PC-9 (cell line): Measurements from ENCODE around the gene ZBTB18. TPM values are rescaled to one million over a fixed set of nuclear protein-coding genes. Genes with fewer than 3 reads are reported as not detected.

Source experiments
- BruUV-seq: library from RNA; stranded (reverse); fragments of 400-500 nt; replicated peaks from 2 replicates; lab custom pipeline; 2021; lab: Mats Ljungman, UMichigan
- CTCF ChIA-PET: fragments of 300-600 bp; sonication (Branson Sonifier 250); formaldehyde crosslinking; loops from one replicate; lab custom pipeline; 2022; ENCODE audit warnings: antibody characterized with exemption; lab: Charles Lee
- POLR2A ChIA-PET: fragments of 300-600 bp; sonication (Branson Sonifier 250); formaldehyde crosslinking; loops from one replicate; lab custom pipeline; 2022; ENCODE audit warnings: antibody characterized with exemption; ENCODE audit not compliant: unreplicated experiment; lab: Charles Lee
- DNase-seq, 2 experiments: peaks; one replicate each; pipeline versions ENCODE4 v3.0.0 to v3.0.0-alpha.2; 2015 to 2022; ENCODE audit warnings: mixed read lengths in 1 of 2
- H2AFZ ChIP-seq: fragments of 200-600 bp; sonication (generic); 2 replicates; pipeline ENCODE4 v1.8.1; 2017; ENCODE audit warnings: antibody characterized with exemption
- H3F3A ChIP-seq: fragments of 200-600 bp; sonication (generic); 2 replicates; pipeline ENCODE4 v1.8.1; 2017; ENCODE audit warnings: antibody characterized with exemption, mild to moderate bottlenecking, low read depth; ENCODE audit not compliant: insufficient read depth
- H3K27ac ChIP-seq: fragments of 200-600 bp; sonication (generic); 2 replicates; pipeline ENCODE4 v1.6.1; 2016; ENCODE audit warnings: mixed run types
- H3K27me3 ChIP-seq: fragments of 200-600 bp; sonication (generic); 2 replicates; pipeline ENCODE4 v1.6.1; 2016; ENCODE audit warnings: low read depth, mixed run types; ENCODE audit not compliant: insufficient read depth
- H3K36me3 ChIP-seq: fragments of 200-600 bp; sonication (generic); 2 replicates; pipeline ENCODE4 v1.6.1; 2016; ENCODE audit warnings: low read depth, mixed run types
- H3K4me1 ChIP-seq: fragments of 200-600 bp; sonication (generic); replicated peaks from 2 replicates; pipeline ENCODE4 v1.6.1; 2016; ENCODE audit warnings: mixed run types; ENCODE audit not compliant: insufficient read depth
- H3K4me2 ChIP-seq: fragments of 200-600 bp; sonication (generic); 2 replicates; pipeline ENCODE4 v1.6.1; 2017; ENCODE audit warnings: mixed run types
- H3K4me3 ChIP-seq: fragments of 200-600 bp; sonication (generic); 2 replicates; pipeline ENCODE4 v1.6.1; 2016; ENCODE audit warnings: mixed run types
- H3K79me2 ChIP-seq: fragments of 200-600 bp; sonication (generic); 2 replicates; pipeline ENCODE4 v1.6.1; 2017; ENCODE audit warnings: low read depth, mixed run types
- H3K9me2 ChIP-seq: fragments of 200-600 bp; sonication (generic); 2 replicates; pipeline ENCODE4 v1.8.1; 2017; ENCODE audit warnings: mild to moderate bottlenecking; ENCODE audit not compliant: insufficient read depth
- H3K9me3 ChIP-seq: fragments of 200-600 bp; sonication (generic); 2 replicates; pipeline ENCODE4 v1.8.1; 2016; ENCODE audit warnings: low read depth; ENCODE audit not compliant: insufficient read depth
- H4K20me1 ChIP-seq: fragments of 200-600 bp; sonication (generic); 2 replicates; pipeline ENCODE4 v1.8.1; 2017; ENCODE audit not compliant: insufficient read depth
- CTCF ChIP-seq: fragments of 200-600 bp; sonication (generic); conservative IDR thresholded peaks from 2 replicates; pipeline ENCODE4 v1.6.1; 2017; ENCODE audit warnings: mixed run types, antibody characterized with exemption, mild to moderate bottlenecking, moderate library complexity
- EZH2 ChIP-seq: fragments of 200-600 bp; sonication (generic); IDR thresholded peaks from 2 replicates; pipeline ENCODE4 v1.8.0; 2017; ENCODE audit warnings: antibody characterized with exemption, low read depth
- intact Hi-C: fragments of 100-400 bp; cut with micrococcal nuclease; formaldehyde crosslinking; loops from one replicate; pipeline ENCODE4 v1.10.0; 2022; ENCODE audit not compliant: unreplicated experiment
- total RNA-seq: library from RNA; stranded (reverse); gene quantifications from 2 replicates; pipeline ENCODE4 v1.2.3, GENCODE V29; 2021

The ZBTB18 gene
- total RNA-seq, 1 experiment from 2014 or later = 20.7 TPM

- Histone ChIP-seq H3K9me2 (no peaks in the 10 kb centered on the region), H3K27me3 (no peaks in the 10 kb centered on the region), H2AFZ (no peak overlapping the region), H3K4me2 (no peak overlapping the region), H4K20me1 (no peaks in the 10 kb centered on the region), H3F3A (no peaks in the 10 kb centered on the region), H3K79me2 (no peaks in the 10 kb centered on the region), H3K4me3 (no peak overlapping the region), H3K36me3 (no peaks in the 10 kb centered on the region), H3K27ac (no peak overlapping the region), H3K9me3 (no peaks in the 10 kb centered on the region; the same call in 1 of the 2 replicates), H3K4me1 (no peaks in the 10 kb centered on the region)
- no TSS peak for BruUV-seq
- DNase-seq = no peak
- intact Hi-C loops = no loop called here
- ChIA-PET POLR2A (no interaction called here), CTCF (no interaction called here)
- no peak for TF ChIP-seq CTCF
- TF ChIP-seq EZH2 = no peak
Observed at GRCh38 chr1:244066954-244067716, 16.1 kb downstream of the ZBTB18 start.

- POLR2A ChIA-PET = no interaction called here
- H3K9me3 ChIP-seq = no peaks in the 10 kb centered on the region; the same call in 1 of the 2 replicates
- H3K36me3 ChIP-seq = no peaks in the 10 kb centered on the region
- no peaks in the 10 kb centered on the region for H3K9me2 ChIP-seq
- no peaks in the 10 kb centered on the region for H3F3A ChIP-seq
- no peak overlapping the region for H3K27ac ChIP-seq
- intact Hi-C loops = no loop called here
- H3K79me2 ChIP-seq = no peaks in the 10 kb centered on the region
- no peaks in the 10 kb centered on the region for H4K20me1 ChIP-seq
- H3K27me3 ChIP-seq = no peaks in the 10 kb centered on the region
- no peak overlapping the region for H2AFZ ChIP-seq
- TF ChIP-seq CTCF (no peak), EZH2 (no peak)
- CTCF ChIA-PET = no interaction called here
- H3K4me2 ChIP-seq = no peak overlapping the region
- no peak overlapping the region for H3K4me3 ChIP-seq
- no peak for DNase-seq
- BruUV-seq = no TSS peak
- H3K4me1 ChIP-seq = no peaks in the 10 kb centered on the region
Observed at GRCh38 chr1:244067893-244068292, 16.8 kb downstream of the ZBTB18 start.

GRCh38 chr1:244068567-244068966 is 17.5 kb downstream of the ZBTB18 start:
- no peaks in the 10 kb centered on the region for H4K20me1 ChIP-seq
- no peaks in the 10 kb centered on the region for H3K79me2 ChIP-seq
- ChIA-PET CTCF (no interaction called here), POLR2A (interaction anchor here (0.7 kb wide), 1 partner anchor 216 kb away, joined by 5 read pairs; no protein-coding TSS in a partner anchor)
- no TSS peak for BruUV-seq
- no peak overlapping the region for H3K27ac ChIP-seq
- H3K36me3 ChIP-seq = no peaks in the 10 kb centered on the region
- TF ChIP-seq EZH2 = no peak
- TF ChIP-seq CTCF = no peak
- DNase-seq = no peak
- intact Hi-C loops = no loop called here
- H3K4me1 ChIP-seq = no peaks in the 10 kb centered on the region
- no peak overlapping the region for H3K4me3 ChIP-seq
- no peaks in the 10 kb centered on the region for H3K27me3 ChIP-seq
- no peak overlapping the region for H3K4me2 ChIP-seq
- no peak overlapping the region for H2AFZ ChIP-seq
- H3F3A ChIP-seq = no peaks in the 10 kb centered on the region
- H3K9me2 ChIP-seq = no peaks in the 10 kb centered on the region
- no peaks in the 10 kb centered on the region; the same call in 1 of the 2 replicates for H3K9me3 ChIP-seq
